ENCODE data around the gene FRMD6.
A peak's percentile ranks its signal among the peaks of the same experiment; 100 is the strongest.
"Not testable (repeated sequence)": the region's sequence is repeated elsewhere in the genome, so short reads cannot be mapped to it uniquely, and the experiment has no call there.

FRMD6 gene

GRCh38 chr14:51766586-51766985, 114.9 kb downstream of the FRMD6 start:
- not testable (repeated sequence) for DNase-seq (ENCODE audit: low read depth in 1 of 2, low spot score in 1 of 2)

DNA sequence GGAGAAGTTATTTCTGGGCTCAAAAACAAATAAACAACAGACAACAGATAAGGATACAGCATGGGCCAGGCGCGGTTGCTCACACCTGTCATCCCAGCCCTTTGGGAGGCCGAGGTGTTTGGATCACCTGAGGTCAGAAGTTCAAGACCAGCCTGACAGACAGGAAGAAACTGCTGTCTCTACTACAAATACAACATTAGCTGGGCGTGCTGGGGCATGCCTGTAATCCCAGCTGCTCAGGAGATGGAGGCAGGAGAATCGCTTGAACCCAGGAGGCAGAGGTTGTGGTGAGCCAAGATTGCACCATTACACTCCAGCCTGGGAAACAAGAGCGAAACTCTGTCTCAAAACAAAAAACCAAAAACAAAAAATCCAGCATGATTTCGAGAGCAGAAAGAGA, 117.6 kb downstream of the FRMD6 start:
- not testable (repeated sequence) for DNase-seq (ENCODE audit: low read depth in 1 of 2, low spot score in 1 of 2)

GRCh38 chr14:51774209-51774608, 122.5 kb downstream of the FRMD6 start:
- no peak for DNase-seq (ENCODE audit: low read depth in 1 of 2, low spot score in 1 of 2)

DNA sequence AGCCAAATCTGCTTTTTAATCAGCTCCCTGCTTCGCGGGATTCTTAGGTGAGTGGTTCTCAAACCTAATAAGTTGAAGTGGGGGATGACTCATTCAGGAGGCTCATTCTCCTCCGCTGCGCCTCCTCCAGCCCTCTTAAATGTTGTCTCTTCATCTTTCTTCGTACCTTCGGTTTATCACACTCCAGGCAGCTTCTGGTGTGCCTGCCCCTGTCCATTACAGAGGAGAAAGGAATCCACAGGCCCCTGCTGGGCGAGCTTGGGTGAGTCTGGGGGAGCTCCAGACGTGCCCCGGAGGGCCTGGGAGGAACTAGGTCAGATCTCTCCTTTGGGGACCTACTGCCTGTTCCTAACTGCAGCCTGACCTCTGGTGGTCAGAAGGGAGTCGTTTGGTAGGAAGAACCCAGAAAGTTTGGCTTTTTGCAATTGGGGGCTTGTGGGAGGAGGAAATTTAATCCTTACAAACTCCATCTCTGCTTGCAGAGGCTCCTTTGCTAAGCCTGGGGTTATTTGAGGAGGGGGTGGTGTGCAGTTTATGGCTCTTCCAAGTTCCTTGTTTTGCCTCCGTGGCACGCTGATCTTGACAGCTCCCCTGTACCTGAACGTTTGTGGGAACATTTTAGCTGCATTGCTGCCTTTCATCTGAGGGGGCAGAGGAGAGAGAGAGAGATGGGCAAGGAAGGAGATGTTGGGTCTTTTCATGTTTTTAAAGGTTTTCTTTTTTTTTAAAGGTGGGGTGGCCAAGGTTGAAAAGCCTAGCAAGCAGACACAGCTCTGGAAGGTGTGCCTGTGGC, 124.6 kb downstream of the FRMD6 start:
- no peak for DNase-seq (ENCODE audit: low read depth in 1 of 2, low spot score in 1 of 2)

DNA sequence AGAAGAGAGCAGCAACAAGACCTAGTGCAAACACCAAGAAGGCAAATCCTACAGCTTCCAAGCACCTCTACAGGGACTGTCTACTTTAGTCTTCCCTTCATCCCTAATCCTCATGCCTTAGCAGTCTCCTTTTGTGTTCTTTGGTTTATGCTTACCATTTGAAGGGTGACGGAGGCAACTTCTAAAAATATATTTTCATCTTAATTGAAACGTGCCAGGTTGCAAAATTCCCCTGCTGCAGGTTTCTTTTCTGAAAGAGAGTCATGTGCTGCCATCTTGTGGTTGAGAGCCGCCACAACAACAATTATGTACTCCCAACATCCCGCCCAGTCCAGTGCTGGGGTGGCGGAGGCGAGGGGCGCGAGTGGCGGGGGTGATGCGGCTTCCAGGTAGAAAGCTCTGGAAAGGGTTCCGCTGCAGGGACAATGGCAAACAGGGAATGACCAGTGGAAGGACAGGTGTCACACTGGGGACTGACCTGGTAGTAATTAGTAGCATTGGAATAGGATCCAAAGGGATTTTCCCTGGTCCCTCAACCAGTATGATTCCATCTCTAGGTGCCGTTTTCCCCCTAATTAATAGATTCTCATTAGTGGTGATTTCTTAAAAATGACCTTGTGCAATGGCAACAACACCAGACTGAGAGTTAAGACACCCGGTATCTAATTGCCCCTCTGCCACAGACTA, 128.4 kb downstream of the FRMD6 start:
- DNase-seq (ENCODE audit: low read depth in 1 of 2, low spot score in 1 of 2), result peak; percentile 39 to 53

Measured in stimulated activated CD4-positive, alpha-beta T cell treated with anti-CD3 and anti-CD28 coated beads, Interleukin-15, amount 100 ng/mL, for 1 hour (primary cell).